Fibroblast of the conjunctiva (primary cell): ENCODE measurements around the gene STIM2.

ENCODE experiments used
- DNase-seq: peaks from one replicate; pipeline ENCODE4 v3.0.0-alpha.2; 2010; ENCODE audit warnings: low read depth

STIM2 gene

DNA sequence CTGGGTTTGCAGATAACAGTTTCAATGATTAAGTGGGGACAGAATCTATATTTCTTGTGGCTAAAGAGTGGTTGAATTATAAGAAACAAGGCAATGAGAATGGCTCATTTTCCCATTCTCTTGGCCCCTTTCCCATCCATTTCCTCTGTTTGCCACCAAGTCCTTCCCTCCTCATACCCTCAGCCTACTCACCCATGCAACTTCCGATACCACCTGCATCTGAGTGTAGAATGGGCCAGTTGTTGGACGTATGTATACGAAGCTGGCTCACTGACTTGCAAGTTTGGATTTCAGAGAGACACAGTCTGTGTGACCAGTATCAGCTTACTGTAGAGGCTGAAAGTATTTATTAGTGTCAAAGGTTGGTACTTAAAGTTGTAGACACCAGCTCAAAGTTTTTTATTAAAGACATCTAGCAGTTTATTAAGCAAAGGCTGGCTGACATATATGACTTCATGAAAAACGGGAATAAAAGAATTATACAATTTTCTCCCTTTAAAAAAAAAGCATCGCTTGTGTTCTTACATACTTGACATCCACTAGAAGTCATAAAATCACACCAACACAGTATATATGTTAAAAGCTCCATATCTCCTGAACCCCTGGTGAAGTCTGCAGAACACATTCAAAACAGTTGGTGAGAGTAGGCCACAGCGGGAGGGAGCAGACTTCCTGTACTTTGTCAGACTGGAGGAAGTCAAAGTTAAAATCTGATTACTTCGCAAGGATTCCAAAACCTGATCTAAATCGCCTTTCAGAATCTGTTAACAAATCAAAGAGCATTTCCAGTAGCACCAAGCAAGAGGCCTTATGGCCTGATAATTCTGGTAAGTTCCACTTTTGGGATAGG lies 22.4 kb upstream of the STIM2 start:
- DNase-seq = no peak

DNA sequence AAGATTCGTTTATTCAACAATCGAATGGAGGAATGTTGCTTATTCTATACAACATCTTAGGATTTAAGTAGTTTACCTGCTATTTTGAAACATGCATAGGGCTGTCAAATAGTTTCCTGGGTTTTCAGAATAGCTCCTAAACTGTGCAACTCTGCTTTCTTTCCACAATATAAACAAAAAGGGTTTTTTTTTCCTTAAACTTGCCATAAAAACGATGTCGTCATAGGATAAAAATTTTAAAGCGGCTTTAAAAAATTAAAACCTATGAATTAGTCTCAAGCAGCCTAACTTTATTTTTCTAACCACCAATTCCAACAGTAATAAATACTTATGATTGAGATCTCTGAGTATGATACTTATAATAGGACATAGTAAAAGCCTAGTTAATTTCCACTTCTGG lies 21.6 kb upstream of the STIM2 start:
- DNase-seq = no peak

GRCh38 chr4:26839534-26839951 lies 21.1 kb upstream of the STIM2 start:
- peak; percentile 52 for DNase-seq

DNA sequence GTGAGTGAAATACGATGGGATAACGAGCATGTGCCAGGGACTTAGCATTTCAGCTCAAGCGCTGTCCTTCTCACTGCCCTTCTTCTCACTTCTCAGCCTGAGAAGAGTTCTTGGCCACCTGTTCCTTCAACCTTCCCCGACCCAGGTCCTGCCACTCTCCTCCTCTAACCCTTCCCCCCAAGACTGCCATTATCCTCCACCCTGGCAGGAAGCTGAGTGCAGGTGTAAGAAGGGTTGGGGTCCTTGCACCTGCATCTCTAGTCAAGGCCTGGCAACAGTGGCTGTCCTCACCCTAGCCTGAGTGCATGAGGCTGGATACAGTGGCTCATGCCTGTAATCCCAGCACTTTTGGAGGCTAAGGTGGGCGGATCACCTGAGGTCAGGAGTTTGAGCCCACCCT lies 19.9 kb upstream of the STIM2 start:
- DNase-seq = no peak

DNA sequence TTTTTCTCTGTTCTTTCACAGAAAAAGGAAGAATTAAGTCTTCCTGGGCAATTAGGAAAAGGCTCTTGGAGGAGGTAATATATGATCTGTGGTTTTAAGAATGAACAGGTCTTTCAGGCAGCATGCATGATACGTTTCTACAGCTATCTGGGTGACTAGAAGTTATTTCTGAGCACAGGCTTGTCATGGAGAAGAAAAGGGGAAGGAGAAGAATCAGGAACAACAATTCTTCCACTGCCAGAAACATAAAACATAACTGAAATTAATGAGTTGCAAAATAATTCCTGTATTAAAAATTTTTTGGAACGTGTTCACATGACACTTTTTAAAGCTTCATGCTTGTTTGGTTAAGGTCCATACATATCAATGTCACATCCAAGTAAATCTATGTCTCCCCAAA lies 17.7 kb upstream of the STIM2 start:
- DNase-seq = no peak

- DNase-seq = no peak
Observed at GRCh38 chr4:26850528-26850927, 10.1 kb upstream of the STIM2 start.

GRCh38 chr4:26851129-26851528 lies 9.5 kb upstream of the STIM2 start:
- DNase-seq = no peak

DNA sequence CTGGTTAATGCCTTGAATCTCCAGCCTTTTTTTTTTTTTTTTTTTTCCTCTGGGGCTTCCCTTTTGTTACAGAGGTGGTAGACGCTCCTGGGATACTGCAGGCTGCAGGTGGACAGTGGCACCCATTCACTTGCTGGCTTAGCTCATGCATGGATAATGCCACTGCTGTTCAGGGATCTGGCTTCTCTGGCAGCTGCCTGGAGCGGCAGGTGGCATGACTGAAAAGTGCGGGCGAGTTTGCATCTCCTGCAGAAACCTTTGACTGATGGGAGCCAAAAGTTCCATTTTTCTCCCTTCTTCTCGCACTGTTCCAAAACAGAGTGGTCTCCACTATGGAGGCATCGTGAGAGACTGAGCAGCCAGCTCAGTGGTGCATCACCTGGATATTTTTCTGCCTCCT lies 5.9 kb upstream of the STIM2 start:
- no peak for DNase-seq

DNA sequence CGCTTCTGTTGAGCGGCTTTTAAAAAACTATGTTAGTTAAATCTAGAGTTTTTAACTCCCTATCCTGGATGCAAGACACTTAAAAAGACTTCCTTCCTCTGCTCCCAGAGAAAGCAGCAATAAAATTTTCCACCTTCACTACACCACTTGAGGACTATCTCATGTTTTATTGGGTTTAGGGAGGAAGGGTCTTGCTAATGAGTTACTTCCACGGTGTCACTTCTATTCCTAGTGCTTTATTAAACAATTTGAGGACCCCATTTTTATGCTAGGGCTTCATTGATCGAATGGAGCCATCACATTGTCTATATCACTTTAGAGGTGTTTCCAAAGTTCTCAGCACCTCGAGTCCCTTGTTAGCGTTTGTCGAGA lies 3.7 kb upstream of the STIM2 start:
- DNase-seq = no peak

DNA sequence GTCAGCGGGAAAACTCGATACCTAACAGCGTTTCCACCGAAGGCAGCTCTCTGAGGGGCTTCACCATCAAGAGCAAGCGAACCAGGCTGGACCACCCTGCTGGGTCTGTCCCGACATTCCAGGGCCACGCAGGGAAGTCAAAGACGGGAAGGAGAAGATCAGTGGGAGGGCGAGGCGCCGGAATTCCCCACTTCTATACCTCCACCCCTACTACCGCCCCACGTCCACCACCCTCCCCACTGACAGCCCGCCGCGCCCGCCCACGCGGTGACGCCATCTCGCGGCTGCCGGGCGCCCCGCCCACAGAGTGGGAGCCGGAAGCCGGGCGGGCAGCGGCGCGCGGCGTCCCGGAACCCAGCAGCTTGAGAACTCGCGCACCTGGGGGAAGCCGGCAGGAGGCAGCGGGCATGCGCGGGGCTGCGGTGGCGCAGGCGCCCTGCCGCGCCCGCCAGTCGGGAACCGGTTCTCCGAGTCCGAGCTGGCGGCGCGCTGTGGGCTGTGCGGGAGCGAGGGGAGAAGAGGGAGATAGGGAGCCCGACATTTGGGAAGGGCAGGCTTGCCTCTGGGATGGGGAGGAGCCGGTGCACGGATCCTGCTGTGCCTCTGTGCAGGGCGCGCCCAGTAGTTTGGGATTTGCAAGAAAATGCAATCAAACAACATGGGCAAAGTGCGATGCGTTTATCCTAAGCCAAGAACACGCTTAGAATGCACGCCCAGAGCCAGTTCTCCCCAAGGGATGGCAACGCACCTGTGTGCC lies 3.2 kb upstream of the STIM2 start:
- peak; percentile 63 for DNase-seq

DNA sequence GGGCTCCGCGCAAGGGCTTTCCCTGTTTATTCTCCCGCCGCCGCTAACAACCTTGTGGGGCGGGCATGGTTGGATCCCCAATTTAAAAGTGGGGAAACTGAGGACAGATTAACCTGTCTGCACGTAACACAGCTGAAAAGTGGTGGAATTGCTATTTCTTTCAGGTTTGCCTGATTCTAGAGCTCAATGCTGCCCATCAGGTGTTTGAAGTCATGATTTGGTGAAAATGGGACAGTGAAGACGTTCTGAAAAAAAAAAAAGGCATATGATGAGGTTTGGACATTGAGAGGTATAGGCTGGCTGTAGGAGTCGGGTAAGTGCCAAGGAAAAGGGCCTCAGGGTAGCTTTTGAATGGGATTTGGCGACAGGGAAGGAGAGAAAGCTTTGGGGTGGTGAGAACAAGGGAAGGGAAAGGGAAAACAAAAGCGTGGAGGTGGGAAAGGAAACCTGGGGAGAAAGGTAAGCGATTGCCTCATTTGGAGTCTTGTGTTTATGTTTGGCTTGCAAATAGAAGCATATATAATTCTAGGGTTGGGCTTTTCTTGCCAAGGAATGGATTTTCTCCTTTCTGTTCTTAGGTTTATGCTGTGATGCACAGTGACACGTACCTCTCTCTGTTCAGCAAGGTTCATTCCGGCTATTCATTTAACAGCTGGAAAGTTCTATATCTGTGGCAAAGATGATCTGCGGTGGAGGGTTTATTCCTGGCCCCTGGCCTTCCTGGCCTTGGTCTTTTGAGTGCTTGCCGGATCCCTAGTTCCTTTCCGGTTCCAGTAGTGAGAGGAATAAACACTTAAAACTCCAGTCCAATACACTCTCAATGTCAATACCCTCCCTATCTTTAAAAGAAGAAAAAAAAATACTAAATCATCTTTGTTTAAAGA lies 2.4 kb upstream of the STIM2 start:
- no peak for DNase-seq

DNA sequence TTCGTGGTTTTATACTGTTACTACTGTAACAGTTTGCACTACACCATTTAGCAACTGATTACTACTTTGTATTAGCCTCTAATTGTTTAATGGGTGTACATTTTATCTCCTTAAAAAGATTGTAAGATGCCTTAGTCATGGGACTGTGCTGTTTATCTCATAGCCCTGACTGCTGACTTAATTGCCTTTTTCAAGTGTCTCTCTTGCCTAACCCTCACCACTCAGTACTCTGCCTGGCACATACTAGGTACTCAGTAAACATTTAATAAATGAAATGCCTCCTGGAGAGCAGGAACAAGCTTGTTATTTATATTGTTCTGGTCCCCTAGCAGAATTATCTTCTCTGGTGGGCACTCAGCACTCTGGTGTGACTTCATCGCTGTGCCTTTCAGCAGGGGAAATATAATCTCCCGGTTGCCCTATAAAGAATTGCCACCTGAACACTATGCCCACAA lies 1.7 kb upstream of the STIM2 start:
- no peak for DNase-seq

GRCh38 chr4:26859762-26860156 lies 882 bp upstream of the STIM2 start:
- no peak for DNase-seq

DNA sequence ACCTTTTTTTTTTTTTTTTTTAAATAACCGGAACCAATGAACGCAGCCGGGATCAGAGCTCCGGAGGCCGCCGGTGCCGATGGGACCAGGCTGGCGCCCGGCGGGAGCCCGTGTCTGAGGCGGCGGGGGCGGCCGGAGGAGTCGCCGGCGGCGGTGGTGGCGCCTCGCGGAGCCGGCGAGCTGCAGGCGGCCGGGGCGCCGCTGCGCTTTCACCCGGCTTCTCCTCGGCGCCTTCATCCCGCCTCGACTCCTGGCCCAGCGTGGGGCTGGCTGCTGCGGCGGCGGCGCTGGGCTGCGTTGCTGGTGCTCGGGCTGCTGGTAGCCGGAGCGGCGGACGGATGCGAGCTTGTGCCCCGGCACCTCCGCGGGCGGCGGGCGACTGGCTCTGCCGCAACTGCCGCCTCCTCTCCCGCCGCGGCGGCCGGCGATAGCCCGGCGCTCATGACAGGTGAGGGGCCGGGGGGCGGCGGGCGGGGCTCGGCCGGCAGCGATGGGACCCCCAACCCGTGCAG lies 337 bp downstream of the STIM2 start:
- DNase-seq = no peak

DNA sequence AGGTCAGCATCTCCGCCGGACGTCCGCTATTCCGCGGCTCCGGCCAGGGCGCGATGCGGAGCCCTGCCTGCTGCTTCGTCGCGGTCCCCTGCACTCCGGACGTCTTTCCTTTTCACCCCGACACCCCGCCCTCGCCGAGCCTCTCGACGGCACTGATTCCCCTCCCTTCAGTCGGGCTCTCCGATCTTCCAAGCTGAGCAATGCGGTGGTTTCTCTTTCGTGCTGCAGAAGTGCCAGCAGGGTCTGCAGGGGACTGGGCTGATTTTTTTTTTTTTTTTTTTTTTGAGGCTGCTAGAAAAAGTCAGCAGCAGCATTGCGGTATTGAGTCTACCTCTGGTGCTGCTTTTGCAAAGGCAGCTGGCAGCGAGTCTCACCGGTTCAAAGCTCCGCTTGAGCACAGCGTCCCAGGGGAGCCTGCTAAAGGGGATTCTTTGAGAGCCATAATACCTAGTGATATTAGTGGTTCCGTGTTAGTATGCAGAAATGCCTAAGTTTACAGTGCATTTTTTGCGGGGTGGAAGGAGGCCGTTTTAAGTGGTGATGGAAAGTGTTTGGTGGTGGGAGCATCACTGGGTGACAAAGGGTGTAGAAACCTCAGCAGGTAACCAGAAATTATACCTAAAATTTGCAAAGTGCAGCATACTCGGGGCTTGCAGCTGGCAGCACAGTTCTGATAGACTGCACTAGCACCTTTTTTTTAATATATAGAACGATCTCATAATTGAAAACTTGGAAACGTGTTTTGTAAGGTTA lies 969 bp downstream of the STIM2 start:
- DNase-seq = peak; percentile 28

GRCh38 chr4:26862381-26862915 lies 1.8 kb downstream of the STIM2 start:
- DNase-seq = no peak

GRCh38 chr4:26863512-26863911 lies 2.9 kb downstream of the STIM2 start:
- no peak for DNase-seq

- no peak for DNase-seq
Observed at GRCh38 chr4:26864899-26865298, 4.3 kb downstream of the STIM2 start.

DNA sequence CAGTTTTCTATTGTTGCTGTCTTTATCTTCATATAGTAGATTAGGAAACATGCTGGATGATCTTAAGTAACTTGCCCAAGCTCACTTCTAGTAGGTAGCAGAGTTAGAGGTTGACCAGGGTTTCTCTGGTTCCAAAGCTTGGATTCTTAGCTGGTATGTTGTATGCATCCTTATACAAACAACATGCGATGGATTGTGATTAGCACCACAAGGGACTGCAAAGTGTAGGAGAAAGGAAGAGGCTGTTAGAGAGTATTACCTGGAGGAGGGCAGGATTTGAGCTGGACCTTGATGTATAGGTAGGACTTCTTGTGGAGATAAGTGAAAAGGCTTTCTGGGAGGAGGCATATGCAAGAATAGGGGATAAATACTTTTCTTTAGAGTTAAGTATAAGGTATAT lies 5.6 kb downstream of the STIM2 start:
- DNase-seq = no peak

DNA sequence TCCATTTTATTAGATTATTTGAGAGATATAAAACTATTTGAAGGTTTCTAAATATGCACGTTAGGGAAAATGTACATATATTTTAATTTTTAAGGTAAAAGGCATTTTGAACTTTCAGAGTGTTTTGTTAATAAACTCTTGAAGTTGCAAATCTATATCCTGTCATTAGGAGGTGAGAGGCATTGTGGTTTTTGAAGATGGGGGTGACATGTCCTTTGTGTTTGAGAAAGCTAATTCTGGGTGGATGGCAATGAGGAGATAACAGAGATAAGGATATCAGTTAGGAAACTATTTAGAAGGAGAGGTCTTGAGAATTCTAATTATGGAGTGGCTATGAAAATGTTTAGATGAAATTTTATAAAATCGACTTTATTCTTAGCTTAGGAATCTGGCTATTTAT lies 6.1 kb downstream of the STIM2 start:
- DNase-seq = no peak
